Fibroblast of lung (primary cell): ENCODE measurements around the gene FLOT1.

Source experiments
- CTCF ChIP-seq, 2 donors: IDR thresholded peaks in 1 of 2; conservative IDR thresholded peaks in 1 of 2; 1 replicate in 1 of 2; 2 replicates in 1 of 2; pipeline ENCODE4 v1.5.1; 2011 to 2012; ENCODE audit warnings: low read length in 2 of 2, control low read depth in 1 of 2, inconsistent platforms in 1 of 2, low read depth in 1 of 2, mild to moderate bottlenecking in 1 of 2
- EZH2 ChIP-seq: IDR thresholded peaks from 2 replicates; pipeline ENCODE4 v1.5.1; 2012; ENCODE audit warnings: low read length, control low read depth, mild to moderate bottlenecking; ENCODE audit errors: missing control alignments

GRCh38 chr6:30719791-30720737 is 22.4 kb downstream of the FLOT1 start, which contains the start of gene TUBB:
- TF ChIP-seq CTCF (conservative IDR thresholded peaks at IDR 0.05 in 1 of 2, IDR thresholded peaks at IDR 0.05 in 1 of 2; ENCODE audit: low read depth in 1 of 2, low read length in 2 of 2) (no peak), EZH2 (no peak)
